ENCODE data around the gene SPRYD7. TPM values are rescaled to one million over a fixed set of nuclear protein-coding genes. Genes with fewer than 3 reads are reported as not detected.

SPRYD7 gene
- total and polyA plus RNA-seq, 2 of the 8 experiments (the other 6 are each of a cell fraction or from before 2014, with no cell fraction given) = 1.1 to 3.1 TPM

DNA sequence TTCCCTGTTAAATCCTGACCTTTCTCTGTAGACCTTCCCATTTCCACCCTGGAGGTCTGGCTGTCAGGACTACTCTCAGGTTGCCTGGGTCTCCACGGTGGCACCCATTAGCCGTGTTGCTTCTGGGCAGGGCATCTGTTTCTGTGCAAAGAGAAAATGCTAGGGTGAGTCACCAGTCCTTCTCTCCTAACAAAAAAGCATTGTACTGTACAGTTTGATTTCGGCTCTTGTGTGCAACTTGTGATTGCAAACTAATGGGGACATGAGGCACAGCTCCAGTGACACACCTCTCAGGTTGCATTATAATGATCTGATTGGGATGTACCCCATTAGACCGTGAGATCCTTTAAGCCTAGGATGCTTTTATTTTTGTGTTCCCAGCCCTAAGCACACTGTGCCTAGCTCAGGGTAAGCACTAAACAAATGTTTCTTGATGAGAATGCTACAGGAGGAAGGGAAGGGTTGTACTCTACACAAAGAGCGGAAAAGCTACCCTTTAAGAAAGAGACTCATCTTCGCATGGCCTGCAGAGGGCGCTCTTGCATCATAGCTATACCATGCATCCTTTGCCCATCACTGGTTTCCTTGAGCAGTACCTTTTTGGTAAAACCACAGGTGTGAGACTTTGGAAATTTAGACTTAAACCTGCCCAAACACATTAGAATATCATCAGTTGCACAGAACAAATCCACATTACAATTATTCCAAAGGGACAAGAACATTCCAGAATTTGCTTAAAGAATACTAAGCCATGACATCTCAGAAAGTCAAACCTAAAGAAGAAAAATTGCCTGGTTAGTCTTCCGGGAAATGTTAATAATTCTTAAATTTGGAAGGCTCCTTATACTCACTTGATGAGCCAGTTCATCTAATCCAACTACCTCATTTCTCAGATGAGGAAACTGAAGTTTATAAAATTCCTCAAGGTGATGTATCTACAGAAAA lies 40.4 kb upstream of the SPRYD7 start (continued):
- TF ChIP-seq, protein P1, sequence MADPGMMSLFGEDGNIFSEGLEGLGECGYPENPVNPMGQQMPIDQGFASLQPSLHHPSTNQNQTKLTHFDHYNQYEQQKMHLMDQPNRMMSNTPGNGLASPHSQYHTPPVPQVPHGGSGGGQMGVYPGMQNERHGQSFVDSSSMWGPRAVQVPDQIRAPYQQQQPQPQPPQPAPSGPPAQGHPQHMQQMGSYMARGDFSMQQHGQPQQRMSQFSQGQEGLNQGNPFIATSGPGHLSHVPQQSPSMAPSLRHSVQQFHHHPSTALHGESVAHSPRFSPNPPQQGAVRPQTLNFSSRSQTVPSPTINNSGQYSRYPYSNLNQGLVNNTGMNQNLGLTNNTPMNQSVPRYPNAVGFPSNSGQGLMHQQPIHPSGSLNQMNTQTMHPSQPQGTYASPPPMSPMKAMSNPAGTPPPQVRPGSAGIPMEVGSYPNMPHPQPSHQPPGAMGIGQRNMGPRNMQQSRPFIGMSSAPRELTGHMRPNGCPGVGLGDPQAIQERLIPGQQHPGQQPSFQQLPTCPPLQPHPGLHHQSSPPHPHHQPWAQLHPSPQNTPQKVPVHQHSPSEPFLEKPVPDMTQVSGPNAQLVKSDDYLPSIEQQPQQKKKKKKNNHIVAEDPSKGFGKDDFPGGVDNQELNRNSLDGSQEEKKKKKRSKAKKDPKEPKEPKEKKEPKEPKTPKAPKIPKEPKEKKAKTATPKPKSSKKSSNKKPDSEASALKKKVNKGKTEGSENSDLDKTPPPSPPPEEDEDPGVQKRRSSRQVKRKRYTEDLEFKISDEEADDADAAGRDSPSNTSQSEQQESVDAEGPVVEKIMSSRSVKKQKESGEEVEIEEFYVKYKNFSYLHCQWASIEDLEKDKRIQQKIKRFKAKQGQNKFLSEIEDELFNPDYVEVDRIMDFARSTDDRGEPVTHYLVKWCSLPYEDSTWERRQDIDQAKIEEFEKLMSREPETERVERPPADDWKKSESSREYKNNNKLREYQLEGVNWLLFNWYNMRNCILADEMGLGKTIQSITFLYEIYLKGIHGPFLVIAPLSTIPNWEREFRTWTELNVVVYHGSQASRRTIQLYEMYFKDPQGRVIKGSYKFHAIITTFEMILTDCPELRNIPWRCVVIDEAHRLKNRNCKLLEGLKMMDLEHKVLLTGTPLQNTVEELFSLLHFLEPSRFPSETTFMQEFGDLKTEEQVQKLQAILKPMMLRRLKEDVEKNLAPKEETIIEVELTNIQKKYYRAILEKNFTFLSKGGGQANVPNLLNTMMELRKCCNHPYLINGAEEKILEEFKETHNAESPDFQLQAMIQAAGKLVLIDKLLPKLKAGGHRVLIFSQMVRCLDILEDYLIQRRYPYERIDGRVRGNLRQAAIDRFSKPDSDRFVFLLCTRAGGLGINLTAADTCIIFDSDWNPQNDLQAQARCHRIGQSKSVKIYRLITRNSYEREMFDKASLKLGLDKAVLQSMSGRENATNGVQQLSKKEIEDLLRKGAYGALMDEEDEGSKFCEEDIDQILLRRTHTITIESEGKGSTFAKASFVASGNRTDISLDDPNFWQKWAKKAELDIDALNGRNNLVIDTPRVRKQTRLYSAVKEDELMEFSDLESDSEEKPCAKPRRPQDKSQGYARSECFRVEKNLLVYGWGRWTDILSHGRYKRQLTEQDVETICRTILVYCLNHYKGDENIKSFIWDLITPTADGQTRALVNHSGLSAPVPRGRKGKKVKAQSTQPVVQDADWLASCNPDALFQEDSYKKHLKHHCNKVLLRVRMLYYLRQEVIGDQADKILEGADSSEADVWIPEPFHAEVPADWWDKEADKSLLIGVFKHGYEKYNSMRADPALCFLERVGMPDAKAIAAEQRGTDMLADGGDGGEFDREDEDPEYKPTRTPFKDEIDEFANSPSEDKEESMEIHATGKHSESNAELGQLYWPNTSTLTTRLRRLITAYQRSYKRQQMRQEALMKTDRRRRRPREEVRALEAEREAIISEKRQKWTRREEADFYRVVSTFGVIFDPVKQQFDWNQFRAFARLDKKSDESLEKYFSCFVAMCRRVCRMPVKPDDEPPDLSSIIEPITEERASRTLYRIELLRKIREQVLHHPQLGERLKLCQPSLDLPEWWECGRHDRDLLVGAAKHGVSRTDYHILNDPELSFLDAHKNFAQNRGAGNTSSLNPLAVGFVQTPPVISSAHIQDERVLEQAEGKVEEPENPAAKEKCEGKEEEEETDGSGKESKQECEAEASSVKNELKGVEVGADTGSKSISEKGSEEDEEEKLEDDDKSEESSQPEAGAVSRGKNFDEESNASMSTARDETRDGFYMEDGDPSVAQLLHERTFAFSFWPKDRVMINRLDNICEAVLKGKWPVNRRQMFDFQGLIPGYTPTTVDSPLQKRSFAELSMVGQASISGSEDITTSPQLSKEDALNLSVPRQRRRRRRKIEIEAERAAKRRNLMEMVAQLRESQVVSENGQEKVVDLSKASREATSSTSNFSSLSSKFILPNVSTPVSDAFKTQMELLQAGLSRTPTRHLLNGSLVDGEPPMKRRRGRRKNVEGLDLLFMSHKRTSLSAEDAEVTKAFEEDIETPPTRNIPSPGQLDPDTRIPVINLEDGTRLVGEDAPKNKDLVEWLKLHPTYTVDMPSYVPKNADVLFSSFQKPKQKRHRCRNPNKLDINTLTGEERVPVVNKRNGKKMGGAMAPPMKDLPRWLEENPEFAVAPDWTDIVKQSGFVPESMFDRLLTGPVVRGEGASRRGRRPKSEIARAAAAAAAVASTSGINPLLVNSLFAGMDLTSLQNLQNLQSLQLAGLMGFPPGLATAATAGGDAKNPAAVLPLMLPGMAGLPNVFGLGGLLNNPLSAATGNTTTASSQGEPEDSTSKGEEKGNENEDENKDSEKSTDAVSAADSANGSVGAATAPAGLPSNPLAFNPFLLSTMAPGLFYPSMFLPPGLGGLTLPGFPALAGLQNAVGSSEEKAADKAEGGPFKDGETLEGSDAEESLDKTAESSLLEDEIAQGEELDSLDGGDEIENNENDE (IDR thresholded peaks at IDR 0.05; ENCODE audit: insufficient replicate concordance, low read length) = no peak
- TF ChIP-seq POLR2AphosphoS5 (IDR thresholded peaks at IDR 0.05; ENCODE audit: low read depth, low read length) (no peak), YY1 (IDR thresholded peaks at IDR 0.05; ENCODE audit: low read depth, low read length) (0 out of 2 replicates have a peak, but pooled peaks have one; percentile 37)

Measured in H1 (cell line).